ENCODE data around the gene C4orf50. TPM values are rescaled to one million over a fixed set of nuclear protein-coding genes. Genes with fewer than 3 reads are reported as not detected.

Gene C4orf50
- total RNA-seq, 4 donors from 2014 or later = 0.21 to 0.30 TPM; not detected in 2

DNA sequence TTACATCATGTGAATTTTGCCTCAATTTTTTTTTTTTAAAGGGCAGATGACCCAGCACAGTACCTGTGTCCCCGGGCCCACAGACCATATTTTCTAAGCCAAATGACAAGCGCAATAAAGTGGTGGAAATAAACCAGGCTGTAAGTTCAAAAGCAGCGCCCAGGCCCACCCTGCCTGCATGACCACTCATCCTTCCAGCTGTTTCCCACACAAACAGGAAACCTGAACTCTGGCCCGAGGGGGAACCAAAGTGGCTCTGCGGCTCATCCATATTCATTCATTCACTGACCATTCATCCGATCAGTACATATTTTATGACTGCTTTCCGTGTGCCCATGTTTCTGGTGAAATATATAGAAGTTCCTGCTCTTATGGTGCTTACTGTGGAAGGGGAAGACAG lies 91.6 kb downstream of the C4orf50 start:
- TF ChIP-seq POLR2A (IDR thresholded peaks at IDR 0.05) (no peak), EP300 (IDR thresholded peaks at IDR 0.05) (no peak)
- TF ChIP-seq, protein P1, sequence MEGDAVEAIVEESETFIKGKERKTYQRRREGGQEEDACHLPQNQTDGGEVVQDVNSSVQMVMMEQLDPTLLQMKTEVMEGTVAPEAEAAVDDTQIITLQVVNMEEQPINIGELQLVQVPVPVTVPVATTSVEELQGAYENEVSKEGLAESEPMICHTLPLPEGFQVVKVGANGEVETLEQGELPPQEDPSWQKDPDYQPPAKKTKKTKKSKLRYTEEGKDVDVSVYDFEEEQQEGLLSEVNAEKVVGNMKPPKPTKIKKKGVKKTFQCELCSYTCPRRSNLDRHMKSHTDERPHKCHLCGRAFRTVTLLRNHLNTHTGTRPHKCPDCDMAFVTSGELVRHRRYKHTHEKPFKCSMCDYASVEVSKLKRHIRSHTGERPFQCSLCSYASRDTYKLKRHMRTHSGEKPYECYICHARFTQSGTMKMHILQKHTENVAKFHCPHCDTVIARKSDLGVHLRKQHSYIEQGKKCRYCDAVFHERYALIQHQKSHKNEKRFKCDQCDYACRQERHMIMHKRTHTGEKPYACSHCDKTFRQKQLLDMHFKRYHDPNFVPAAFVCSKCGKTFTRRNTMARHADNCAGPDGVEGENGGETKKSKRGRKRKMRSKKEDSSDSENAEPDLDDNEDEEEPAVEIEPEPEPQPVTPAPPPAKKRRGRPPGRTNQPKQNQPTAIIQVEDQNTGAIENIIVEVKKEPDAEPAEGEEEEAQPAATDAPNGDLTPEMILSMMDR (IDR thresholded peaks at IDR 0.05) = no peak
- 48 to 49% methylated on average over 7 of the region's 7 CpGs for WGBS, 2 donors

GRCh38 chr4:5925419-5926200 lies 92.6 kb downstream of the C4orf50 start:
- no peak for DNase-seq (ENCODE audit: low spot score in 2 of 2)
- TF ChIP-seq, protein P1 (IDR thresholded peaks at IDR 0.05) = no peak
- no peak for TF ChIP-seq POLR2A (IDR thresholded peaks at IDR 0.05)
- no peak for TF ChIP-seq EP300 (IDR thresholded peaks at IDR 0.05)
- no peaks in the 10 kb centered on the region for H3K27me3 ChIP-seq

More for the DNA sequence above, 91.6 kb downstream of the C4orf50 start:
- no peak overlapping the region for H3K4me3 ChIP-seq
- H3K9me3 ChIP-seq = no peaks in the 10 kb centered on the region
- H3K27me3 ChIP-seq = no peaks in the 10 kb centered on the region
- no peak overlapping the region for H3K27ac ChIP-seq
- no peaks in the 10 kb centered on the region for H3K36me3 ChIP-seq
- no peaks in the 10 kb centered on the region for H3K4me1 ChIP-seq
- no peak for DNase-seq (ENCODE audit: low spot score in 2 of 2)

DNA sequence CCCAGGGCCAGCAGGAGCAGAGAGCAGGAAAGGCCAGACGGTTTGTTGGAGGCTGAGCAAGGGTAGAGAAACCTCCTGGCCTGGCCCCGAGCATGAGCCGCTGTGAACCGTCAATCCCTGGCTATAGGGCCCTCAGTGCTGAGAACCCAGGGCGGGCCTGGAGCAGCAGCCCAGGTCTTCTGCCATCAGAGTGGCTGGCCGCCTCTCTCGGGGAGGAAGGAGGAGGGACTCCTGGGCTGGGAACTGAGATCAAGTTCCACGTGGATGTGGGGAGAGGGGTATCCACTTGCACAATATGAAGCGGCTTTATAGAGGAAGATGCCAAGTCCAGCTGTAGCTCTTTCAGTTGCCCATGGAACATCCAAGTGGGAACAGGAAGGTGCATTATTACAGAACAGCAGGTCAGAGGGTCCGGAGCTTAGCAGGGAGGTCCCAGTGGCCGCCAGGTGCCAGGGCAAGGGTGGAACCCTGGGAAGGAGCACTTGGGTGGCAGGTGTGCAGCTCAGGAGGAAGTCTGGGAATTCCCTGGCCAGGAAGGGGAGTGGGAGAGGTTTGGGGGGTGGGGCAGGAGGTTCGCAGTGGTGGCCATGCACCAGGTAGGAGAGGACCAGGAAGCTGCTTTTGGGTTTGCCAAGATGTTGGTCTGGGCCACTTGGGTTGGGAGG lies 93.6 kb downstream of the C4orf50 start:
- Histone ChIP-seq H3K4me1 (no peaks in the 10 kb centered on the region), H3K36me3 (no peaks in the 10 kb centered on the region), H3K27ac (no peak overlapping the region), H3K27me3 (no peaks in the 10 kb centered on the region), H3K4me3 (no peak overlapping the region), H3K9me3 (no peaks in the 10 kb centered on the region)
- no peak for DNase-seq (ENCODE audit: low spot score in 2 of 2)
- TF ChIP-seq POLR2A (IDR thresholded peaks at IDR 0.05) (no peak), EP300 (IDR thresholded peaks at IDR 0.05) (no peak)
- TF ChIP-seq, protein P1 (IDR thresholded peaks at IDR 0.05) = no peak
- 63 to 79% methylated on average over 10 to 12 of the region's 12 CpGs for WGBS, 2 donors

More at GRCh38 chr4:5925419-5926200, 92.6 kb downstream of the C4orf50 start:
- no peaks in the 10 kb centered on the region for H3K36me3 ChIP-seq
- H3K4me1 ChIP-seq = no peaks in the 10 kb centered on the region
- no peaks in the 10 kb centered on the region for H3K9me3 ChIP-seq
- 66 to 82% methylated on average over 16 of the region's 16 CpGs for WGBS, 2 donors
- H3K27ac ChIP-seq = no peak overlapping the region
- H3K4me3 ChIP-seq = no peak overlapping the region

- no peaks in the 10 kb centered on the region for H3K4me1 ChIP-seq
- no peak for DNase-seq (ENCODE audit: low spot score in 2 of 2)
- H3K4me3 ChIP-seq = no peak overlapping the region
- H3K27ac ChIP-seq = no peak overlapping the region
- H3K27me3 ChIP-seq = no peaks in the 10 kb centered on the region
- H3K9me3 ChIP-seq = no peaks in the 10 kb centered on the region
- 48 to 60% methylated on average over 6 of the region's 6 CpGs for WGBS, 2 donors
- TF ChIP-seq EP300 (IDR thresholded peaks at IDR 0.05) = no peak
- TF ChIP-seq, protein P1 (IDR thresholded peaks at IDR 0.05) = no peak
- TF ChIP-seq POLR2A (IDR thresholded peaks at IDR 0.05) = no peak
- H3K36me3 ChIP-seq = no peaks in the 10 kb centered on the region
Observed at GRCh38 chr4:5923376-5923775, 94.9 kb downstream of the C4orf50 start.

DNA sequence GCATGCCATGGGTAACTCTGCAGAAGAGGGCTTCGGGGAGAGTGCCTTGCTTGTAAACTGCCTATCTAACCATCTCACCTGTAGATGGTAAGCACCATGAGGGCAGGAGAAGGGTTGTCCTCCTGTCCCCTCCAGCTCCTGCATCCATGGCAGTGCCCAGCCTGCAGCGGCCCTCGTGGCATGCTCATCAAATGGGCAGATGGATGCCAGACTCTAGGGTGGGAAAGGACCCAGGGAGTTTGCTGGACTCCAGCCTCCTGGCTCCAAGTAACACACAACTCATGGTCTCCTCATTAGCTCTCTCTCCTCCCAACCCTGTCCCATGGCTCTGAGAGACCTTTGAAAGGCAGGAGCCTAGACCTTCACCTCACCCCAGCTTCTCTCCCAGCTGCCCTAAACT lies 95.7 kb downstream of the C4orf50 start:
- no peak for DNase-seq (ENCODE audit: low spot score in 2 of 2)
- Histone ChIP-seq H3K4me1 (no peaks in the 10 kb centered on the region), H3K4me3 (no peak overlapping the region), H3K9me3 (no peaks in the 10 kb centered on the region), H3K27me3 (no peaks in the 10 kb centered on the region), H3K36me3 (no peaks in the 10 kb centered on the region), H3K27ac (no peak overlapping the region)
- TF ChIP-seq, protein P1 (IDR thresholded peaks at IDR 0.05) = no peak
- TF ChIP-seq POLR2A (IDR thresholded peaks at IDR 0.05) (no peak), EP300 (IDR thresholded peaks at IDR 0.05) (no peak)
- 81 to 83% methylated on average over 3 of the region's 3 CpGs for WGBS, 2 donors

Measured in tibial nerve (tissue), 4 donors.